GM18507 (cell line): Measurements from ENCODE around the gene MAP4K3.

Source experiments
- DNase-seq: peaks from one replicate; pipeline ENCODE4 v3.0.0; 2011; ENCODE audit warnings: low read depth; ENCODE audit not compliant: insufficient read length; ENCODE audit errors: extremely low spot score
- FAIRE-seq: peaks from 2 replicates; lab custom pipeline; 2011; peaks lifted over from hg19 to GRCh38; lab: Jason Lieb, UNC

The MAP4K3 gene

DNA sequence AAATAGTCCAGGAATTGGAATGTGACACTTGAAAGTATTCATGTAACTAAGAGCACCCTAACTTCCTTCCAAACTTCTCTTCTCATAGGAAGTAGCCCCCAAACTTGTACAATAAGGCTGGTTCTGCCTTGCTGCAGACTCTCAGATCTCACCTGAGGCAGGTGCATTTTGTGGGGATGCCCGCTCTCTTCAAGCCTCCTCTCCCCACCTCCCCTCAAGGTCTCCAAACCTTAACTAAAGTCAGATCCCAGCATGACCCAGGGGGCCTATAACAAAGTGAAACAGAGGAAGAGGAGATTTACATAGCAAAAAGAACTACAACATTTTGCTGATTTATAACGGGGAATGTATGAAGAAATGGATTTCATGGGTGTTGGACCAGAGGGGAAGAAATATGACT lies 216.9 kb downstream of the MAP4K3 start:
- DNase-seq = no peak

DNA sequence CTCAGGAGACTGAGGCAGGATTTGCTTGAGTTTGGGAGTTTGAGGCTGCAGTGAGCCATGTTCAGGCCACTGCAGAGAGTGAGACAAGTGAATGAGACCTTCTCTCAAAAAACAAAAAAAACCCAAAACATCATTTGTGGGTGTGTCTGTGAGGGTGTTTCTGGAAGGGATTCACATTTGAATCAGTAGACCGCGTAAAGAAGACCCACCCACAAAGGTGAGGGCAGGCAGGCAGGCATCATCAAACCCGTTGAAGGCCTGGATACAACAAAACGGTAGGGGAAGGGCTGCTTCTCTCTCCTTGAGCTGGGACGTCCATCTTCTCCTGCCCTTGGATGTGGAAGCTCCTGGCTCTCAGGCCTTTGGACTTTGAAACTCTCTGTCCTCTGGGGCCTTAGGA lies 218.7 kb downstream of the MAP4K3 start:
- FAIRE-seq (no peak), DNase-seq (no peak)

More for the DNA sequence above, 216.9 kb downstream of the MAP4K3 start:
- FAIRE-seq = no peak

DNA sequence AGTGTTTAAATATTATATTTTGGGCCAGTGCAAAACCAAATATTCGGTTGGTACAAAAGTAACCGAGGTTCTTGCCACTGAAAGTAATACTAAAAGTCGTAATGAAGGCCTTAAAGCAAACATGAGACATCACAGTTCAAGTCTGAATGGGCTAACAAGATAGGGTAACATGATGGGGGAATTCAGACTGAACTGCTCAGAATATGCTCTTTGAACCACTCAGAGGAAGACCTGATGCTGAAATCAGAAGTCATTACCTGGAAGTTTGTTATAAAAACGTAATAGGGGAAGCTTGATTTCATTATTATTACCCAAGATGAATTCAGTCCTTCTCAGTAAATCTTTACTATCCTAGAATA lies 219.9 kb downstream of the MAP4K3 start:
- FAIRE-seq = no peak

DNA sequence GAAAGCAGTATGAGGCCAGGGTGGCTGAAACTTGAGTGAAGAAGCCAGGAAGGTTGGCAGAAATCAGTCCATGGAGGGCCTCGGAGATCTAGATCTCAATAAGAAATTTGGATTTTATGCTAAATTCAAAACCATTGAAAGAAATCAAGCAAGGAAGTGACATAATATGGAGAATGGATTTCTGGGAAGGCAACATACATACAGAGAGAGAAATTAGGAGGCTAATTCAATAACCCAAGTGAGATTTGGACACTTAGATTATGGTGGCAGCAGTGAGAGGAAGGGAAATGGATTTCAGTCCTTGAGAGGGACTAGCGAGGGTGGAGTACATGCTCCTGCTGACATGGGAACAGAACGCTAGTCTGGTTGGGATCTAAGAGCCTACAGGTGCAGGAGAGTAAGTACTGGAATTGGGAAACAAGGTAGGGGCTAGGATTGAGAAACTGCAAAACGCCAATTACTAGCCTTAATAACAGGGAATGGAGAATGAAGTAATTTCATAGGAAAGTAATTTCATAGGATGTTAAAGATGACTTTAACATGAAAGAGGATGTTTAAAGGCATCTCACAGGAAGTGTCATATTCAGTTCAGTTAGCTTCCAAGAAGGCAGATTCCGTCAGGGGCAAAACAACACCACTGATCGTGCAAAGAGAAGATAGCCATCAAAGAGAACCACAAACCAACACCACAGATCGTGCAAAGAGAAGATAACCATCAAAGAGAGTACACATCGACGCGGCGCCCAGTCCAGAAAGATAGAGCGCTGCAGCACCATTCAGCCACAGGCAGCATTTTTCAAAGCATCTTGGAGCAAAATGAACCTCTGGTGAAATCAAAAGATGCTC lies 220.5 kb downstream of the MAP4K3 start:
- FAIRE-seq (no peak), DNase-seq (no peak)

More for the DNA sequence above, 219.9 kb downstream of the MAP4K3 start:
- no peak for DNase-seq

DNA sequence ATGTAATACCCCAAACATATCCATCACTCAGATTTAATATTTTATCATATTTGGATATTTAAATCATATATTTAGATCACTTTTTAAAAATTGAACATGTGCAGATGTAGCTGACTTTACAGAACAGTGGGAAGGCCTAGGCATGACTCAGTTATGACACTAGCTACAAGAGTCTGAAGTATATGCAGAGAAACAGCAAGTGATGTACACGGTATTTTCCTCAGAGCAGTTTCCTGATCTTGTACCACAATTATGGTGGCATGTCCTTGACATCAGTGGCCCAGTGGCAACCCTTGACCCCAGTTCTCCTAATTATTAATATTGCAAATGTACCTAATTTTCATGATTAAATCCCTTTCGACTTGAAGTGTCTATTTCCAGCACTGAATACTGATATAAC lies 221.5 kb downstream of the MAP4K3 start:
- DNase-seq (no peak), FAIRE-seq (no peak)

DNA sequence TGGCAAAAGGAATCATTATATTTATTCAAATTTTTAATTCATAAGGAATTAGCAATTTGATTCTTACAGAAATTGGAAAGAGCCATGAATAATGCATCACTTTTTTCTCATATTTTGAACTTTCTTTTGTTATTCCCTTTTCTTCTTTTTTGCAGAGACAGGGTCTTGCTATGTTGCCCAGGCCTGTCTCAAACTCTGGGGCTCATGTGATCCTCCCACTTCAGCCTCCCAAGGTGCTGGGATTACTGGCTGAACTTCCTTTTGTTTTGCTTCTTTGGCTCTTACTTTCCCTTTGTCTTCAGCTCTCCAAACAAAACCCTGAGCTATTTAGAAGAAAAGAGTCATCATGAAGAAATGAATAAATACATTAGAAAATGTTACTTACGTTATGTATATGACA lies 224.1 kb downstream of the MAP4K3 start:
- DNase-seq (no peak), FAIRE-seq (no peak)

DNA sequence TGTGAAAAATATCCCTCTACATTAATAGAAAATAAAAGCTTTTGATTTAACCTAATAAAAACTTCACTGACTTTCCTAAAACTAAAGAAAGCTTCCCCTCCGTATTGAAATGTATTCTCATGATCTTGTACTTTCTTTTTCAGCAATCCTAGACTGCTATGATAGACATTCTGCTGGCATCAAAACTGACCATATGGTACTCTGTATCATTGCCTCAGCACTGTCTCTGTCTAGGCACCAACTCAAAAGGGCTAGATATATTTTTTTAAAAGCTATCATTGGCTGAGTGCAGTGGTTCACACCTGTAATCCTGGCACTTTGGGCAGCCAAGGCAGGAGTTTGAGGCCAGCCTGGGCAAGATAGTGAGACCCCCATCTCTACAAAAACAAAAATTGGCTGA lies 226.2 kb downstream of the MAP4K3 start:
- DNase-seq = no peak
- no peak for FAIRE-seq

DNA sequence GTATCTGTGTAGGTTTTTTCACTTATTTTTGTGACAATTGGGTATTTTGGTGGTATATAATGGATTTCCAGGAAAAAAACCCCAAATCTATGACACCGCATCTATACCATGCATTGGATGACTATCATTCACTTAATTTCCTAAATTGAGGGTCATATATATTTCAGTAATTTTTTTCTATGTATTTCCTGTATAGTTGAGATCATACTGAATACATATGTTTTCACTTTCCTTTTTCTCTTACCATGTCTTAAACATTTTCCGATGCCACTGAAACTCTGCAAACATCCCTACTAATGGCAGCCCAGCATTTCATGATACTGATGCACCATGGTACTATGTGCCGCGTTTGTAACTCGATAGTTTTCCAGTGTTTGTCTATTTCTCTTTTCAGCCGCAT lies 233.7 kb downstream of the MAP4K3 start:
- FAIRE-seq = no peak

DNA sequence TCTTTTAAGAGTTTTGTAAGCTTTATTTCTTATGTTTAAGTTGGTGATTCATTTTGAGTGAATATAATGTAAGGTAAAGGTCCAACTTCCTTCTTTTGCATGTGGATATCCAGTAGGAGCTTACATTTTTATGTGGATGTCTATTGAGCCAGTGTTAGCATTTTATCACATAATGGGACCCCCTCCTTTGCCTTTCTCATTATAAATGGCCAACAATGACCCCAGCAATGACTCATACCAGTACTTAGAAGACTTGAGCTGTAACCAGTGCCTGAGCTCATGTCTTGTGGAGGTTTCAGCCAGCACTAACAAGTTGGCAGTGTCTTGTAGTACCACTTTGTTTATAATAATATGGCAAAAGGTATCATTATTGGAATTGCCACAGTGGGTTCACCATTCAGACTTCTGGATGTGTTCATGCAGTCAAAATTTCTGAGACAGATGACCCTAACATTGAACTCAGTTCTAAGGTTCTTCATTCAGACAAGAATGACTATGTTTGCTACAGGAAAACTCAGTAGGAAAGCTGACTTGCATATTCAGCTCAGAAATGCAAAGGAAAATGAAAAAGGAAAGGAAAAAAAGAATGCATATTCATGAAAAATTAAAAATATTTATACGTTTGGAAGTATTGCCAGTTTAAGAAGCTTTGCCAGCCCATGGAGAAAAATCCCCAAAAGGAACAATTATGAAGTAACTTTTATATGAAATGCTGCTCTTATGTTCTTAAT lies 234.3 kb downstream of the MAP4K3 start:
- FAIRE-seq = no peak
- DNase-seq = no peak

More for the DNA sequence above, 233.7 kb downstream of the MAP4K3 start:
- DNase-seq = no peak
